ENCODE results near the gene ZSWIM1.
A peak's percentile ranks its signal among the peaks of the same experiment; 100 is the strongest.

Gene ZSWIM1

DNA sequence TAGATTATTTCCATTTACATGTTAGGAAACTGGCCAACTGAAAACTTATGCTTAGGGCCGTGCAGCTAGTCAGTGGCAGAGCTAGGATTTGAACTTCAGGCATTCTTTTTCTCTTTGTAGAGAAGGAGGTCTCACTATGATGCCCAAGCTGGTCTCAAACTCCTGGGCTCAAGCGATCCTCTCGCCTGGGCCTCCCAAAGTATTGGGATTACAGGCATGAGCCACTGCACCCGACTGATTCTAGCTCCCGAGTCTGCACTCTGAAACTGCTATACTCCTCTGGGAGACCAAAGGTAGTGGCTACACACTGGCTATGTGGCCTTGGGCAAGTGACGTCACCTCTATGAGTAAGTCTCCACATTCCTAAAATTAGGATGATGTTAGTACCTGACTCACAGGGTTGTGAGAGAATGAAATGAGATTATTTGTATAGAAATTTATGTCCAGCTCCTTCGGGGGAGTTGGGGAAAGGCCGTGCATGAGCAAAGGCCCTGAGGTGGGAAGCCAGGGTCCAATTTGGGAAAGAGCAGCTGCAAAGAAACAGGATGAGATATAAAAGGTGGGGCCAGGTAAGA is 24.6 kb downstream of the ZSWIM1 start:
- no peak overlapping the region for H3K4me3 Mint-ChIP-seq
- no peaks in the 10 kb centered on the region for H3K9me3 Mint-ChIP-seq (ENCODE audit: low read depth)
- H3K27me3 Mint-ChIP-seq, result no peaks in the 10 kb centered on the region
- H3K36me3 Mint-ChIP-seq, result no peaks in the 10 kb centered on the region
- peaks cover under 1% of the 10 kb centered on the region for H3K4me1 Mint-ChIP-seq (ENCODE audit: low read depth)
- no peak overlapping the region for H3K27ac Mint-ChIP-seq

DNA sequence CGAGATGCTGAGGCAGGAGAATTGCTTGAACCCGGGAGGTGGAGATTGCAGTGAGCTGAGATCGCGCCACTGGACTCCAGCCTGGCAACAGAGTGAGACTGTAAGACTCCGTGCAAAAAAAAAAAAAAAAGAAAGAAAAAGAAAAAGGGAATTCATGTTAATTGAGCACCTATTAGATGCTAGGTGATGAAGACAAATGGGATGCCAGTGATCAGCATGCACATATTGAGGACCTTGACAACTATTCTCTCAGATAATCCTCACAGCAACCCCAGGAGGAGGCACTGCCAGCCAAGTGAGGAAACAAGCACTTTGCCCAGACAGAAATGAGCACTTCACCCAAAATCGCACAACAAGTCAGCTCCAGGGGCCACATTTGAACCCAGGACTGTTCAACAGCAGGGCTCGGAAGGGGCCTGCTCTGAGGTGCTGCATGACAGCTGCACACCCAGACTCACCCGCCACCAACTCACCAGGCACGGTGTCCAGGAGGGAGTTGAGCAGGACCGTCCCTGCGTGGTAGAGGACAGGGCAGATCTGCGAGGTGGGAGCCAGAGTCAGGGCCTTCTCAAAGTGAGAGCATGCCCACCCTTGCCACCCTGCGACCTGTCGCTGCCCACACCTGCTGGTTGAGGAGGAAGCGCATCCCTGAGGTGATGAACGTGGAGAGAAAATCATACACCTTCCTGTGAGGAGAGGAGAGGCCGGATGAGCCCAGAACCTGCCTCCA is 26.4 kb downstream of the ZSWIM1 start:
- Mint-ChIP-seq H3K27me3 (no peaks in the 10 kb centered on the region), H3K36me3 (no peaks in the 10 kb centered on the region), H3K4me3 (no peak overlapping the region), H3K27ac (peak overlapping the region; percentile 7), H3K4me1 (ENCODE audit: low read depth) (peaks cover 12% of the 10 kb centered on the region), H3K9me3 (ENCODE audit: low read depth) (no peaks in the 10 kb centered on the region)

DNA sequence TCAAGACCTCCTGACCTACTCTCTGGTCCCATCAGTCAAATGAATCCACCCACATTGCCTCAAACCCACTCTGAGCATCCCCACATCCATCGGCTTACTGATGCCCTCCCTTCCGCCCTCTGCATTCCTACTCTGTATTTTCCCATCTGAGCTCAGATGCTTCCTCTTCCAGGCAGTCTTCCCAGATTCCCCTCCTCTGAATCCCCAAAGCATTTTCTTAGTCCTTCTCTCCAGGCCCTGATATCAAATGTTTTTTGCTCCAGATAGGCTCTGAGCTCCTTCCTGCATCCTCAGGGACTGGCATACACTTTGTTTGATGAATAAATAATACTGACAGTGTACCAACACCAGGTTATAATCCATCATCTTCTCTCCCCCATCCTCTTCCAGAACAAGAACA is 27.1 kb downstream of the ZSWIM1 start:
- H3K4me3 Mint-ChIP-seq, result no peak overlapping the region
- H3K27me3 Mint-ChIP-seq, result no peaks in the 10 kb centered on the region
- H3K9me3 Mint-ChIP-seq (ENCODE audit: low read depth), result no peaks in the 10 kb centered on the region
- H3K27ac Mint-ChIP-seq, result no peak overlapping the region
- peaks cover 14% of the 10 kb centered on the region for H3K4me1 Mint-ChIP-seq (ENCODE audit: low read depth)
- H3K36me3 Mint-ChIP-seq, result no peaks in the 10 kb centered on the region

DNA sequence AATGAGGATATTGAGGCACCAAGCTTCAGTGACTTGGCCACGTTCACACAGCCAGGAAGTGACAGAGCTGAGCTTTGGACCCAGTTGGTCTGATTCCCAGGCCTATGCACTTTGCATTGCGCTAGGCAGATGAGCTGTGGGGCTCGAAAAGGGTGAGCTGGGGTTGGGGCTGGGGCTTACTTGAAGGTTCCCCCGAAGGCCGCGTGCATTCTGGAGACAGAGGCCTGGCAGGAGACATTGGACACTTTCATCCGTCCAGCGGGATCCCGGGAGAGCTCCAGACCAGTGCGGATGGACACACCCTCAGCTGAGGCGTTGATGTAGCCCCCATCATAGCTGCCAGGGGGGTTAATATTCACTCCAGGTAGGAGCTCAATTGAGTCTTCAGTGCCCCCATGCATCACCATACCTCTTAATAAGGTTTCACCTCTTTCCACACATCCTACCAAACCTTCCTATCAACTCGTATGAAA is 28.3 kb downstream of the ZSWIM1 start:
- Mint-ChIP-seq H3K27me3 (peaks cover 2% of the 10 kb centered on the region), H3K27ac (no peak overlapping the region), H3K36me3 (no peaks in the 10 kb centered on the region), H3K4me1 (ENCODE audit: low read depth) (peaks cover 15% of the 10 kb centered on the region), H3K4me3 (no peak overlapping the region), H3K9me3 (ENCODE audit: low read depth) (no peaks in the 10 kb centered on the region)

DNA sequence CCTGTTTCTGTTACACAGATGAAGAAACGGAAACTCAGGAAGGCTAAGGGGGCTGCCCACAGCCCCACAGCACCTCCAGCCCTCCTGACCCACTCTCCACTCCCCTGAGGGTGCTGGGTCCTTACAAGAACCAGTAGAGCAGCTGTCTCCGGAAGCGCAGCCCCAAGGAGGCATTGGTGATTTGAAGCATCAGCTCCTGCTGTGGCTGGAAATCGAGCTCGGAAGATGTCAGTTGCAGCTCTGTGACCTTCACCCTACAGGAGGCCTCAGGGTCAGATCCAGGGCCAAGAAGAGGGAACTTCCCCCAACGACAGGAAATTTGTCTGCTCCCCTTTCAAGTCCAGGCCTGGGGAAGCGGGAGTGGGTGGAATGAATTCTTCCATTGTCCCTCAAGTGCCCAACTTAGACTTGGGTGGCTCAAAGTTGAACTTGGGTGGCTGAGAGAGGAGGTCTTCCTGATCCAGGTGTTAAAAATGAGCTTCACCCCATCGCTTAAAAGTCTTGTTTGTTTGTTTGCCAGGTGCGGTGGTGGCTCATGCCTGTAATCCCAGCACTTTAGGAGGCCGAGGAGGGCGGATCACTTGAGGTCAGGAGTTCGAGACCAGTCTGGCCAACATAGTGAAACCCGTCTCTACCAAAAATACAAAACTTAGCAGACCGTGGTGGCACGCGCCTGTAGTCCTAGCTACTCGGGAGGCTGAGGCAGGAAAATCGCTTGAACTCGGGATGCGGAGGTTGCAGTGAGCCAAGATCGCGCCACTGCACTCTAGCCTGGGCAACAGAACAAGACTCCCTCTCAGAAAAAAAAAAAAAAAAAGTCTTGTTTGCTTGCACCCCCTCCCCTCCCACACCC is 29.0 kb downstream of the ZSWIM1 start:
- Mint-ChIP-seq H3K27me3 (peaks cover 2% of the 10 kb centered on the region), H3K36me3 (no peaks in the 10 kb centered on the region)

DNA sequence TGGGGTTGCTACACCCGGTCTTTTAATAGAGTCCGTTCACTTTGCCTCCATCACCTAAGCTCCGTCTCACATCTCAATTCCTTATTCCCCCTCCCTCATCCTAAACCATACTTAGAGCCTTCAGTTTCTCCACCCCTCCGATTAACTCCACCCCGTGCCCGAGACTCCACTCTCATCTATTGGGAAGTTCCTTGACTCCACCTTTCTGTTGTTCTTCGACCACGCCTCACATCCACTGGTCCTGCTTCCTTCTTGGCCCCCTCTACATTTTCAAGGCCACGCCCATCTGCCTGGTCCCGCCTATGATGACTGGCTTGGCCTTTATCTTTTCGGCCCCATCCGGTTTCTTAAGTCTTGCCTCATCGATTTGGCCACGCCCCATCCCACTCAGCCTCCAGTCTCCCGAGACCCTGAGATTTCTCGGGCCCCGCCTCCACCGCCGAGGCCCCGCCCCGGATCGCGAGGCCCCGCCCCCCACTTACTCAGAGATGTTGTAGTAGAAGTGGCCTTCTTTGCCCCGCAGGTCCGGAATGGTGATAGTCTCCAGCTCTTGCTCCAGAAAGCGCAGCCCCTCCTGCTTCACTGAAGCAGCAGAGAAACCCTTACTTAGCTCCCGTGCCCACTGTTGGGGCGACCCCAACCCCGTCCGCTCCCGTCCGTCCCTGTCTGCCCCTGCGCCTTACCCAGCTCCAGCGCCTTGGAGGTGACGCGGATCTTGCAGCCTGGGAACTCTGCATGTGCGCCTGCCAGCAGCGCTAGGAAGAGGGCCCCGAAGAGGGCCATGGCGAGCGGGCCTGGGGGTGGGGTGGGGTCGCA is 29.9 kb downstream of the ZSWIM1 start:
- Mint-ChIP-seq H3K27me3 (peaks cover 2% of the 10 kb centered on the region), H3K9me3 (ENCODE audit: low read depth) (no peaks in the 10 kb centered on the region), H3K4me3 (peak overlapping the region; percentile 86), H3K27ac (peak overlapping the region; percentile 77), H3K36me3 (no peaks in the 10 kb centered on the region), H3K4me1 (ENCODE audit: low read depth) (peaks cover 15% of the 10 kb centered on the region)

More for the DNA sequence above, 29.0 kb downstream of the ZSWIM1 start:
- H3K4me1 Mint-ChIP-seq (ENCODE audit: low read depth), result peaks cover 15% of the 10 kb centered on the region
- no peak overlapping the region for H3K27ac Mint-ChIP-seq
- peak overlapping the region; percentile 86 for H3K4me3 Mint-ChIP-seq
- no peaks in the 10 kb centered on the region for H3K9me3 Mint-ChIP-seq (ENCODE audit: low read depth)

DNA sequence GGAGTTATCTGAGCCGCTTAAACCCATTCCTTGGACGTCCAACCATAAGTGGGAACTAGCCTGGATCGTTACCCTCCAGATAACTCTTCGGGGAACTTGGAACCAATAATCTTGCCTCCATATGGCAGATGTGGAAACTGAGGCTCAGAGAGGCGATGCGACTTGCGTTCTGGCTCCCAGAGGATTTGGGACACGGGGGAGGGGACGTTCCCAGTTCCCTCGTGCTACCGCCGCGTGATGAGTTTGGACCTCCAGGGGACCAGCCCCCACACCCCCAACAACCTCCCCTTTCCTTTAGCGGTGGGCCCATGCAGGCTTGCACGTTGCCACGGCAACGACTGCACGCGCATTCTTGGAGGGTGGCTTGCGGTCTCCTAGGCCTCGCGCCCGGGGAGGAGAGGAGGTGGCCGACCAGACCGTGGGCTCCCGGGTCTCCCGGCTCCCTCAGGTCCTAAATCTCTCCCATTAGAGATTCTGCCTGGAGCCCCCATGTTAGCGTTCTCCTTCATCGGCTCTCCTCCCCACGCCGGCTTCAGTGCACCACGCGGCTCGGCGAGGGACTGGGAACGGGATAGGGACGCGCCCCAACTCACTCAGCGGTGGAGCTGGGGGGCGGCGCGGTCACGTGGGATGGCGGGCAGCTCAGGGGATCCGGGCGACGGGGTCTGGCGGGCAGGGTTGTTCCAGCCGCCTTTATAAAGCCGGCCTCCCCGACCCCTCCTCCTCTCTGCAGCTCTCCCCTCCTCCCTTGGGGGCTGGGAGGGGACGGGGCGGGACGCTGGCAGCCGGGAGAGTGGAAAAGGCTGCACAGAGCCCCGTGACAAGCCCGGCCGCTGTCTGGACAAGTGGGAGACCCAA is 30.7 kb downstream of the ZSWIM1 start, which contains the start of gene PLTP:
PLTP (minus strand) TSS at position 670 of the 858 bp plus-strand sequence. CDS start 703 bp downstream, outside the sequence.
- H3K27me3 Mint-ChIP-seq, result peaks cover 7% of the 10 kb centered on the region
- H3K27ac Mint-ChIP-seq, result peak within 1 kb of the TSS; percentile 77
- H3K36me3 Mint-ChIP-seq, result no peaks in the 10 kb centered on the region
- peaks cover 15% of the 10 kb centered on the region for H3K4me1 Mint-ChIP-seq (ENCODE audit: low read depth)
- H3K4me3 Mint-ChIP-seq, result peak within 1 kb of the TSS; percentile 86
- no peaks in the 10 kb centered on the region for H3K9me3 Mint-ChIP-seq (ENCODE audit: low read depth)

DNA sequence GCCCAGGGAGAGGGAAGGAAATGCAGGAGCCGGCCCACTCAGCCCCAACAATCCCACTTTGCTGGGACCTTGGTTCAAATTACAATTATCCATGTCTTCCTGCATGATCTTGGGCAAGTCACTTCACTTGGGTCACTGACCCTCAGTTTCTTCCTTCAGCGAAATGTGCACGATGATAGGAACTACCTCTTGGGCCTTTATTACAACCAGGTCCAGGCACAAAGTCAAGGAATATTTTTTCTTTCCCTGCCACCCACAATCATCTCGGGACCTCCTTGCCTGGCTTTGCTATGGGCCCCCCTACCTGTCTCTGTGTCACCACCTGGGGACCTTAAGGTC is 31.3 kb downstream of the ZSWIM1 start:
- H3K9me3 Mint-ChIP-seq (ENCODE audit: low read depth), result no peaks in the 10 kb centered on the region
- H3K27me3 Mint-ChIP-seq, result peaks cover 7% of the 10 kb centered on the region
- no peak overlapping the region for H3K27ac Mint-ChIP-seq
- H3K36me3 Mint-ChIP-seq, result no peaks in the 10 kb centered on the region
- H3K4me3 Mint-ChIP-seq, result peak overlapping the region; percentile 63
- H3K4me1 Mint-ChIP-seq (ENCODE audit: low read depth), result peaks cover 15% of the 10 kb centered on the region

DNA sequence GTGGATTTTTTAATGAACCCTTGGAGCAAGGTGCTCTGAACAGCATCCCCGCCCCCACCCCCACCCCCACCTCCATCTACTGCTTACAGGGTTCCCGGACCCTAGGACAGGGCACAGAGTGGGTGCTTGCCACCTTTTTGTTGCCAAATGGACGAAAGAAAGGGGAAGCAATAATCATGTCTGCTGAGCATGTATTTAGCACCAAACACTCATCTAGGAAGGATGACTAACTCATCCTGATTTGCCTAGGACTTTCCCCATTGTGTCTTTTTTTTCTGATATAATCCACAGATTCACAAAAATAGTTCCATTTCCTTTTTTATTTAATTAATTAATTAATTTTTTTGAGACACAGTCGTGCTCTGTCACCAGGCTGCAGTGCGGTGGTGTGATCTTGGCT is 32.1 kb downstream of the ZSWIM1 start:
- no peak overlapping the region for H3K27ac Mint-ChIP-seq
- peaks cover 7% of the 10 kb centered on the region for H3K27me3 Mint-ChIP-seq
- no peaks in the 10 kb centered on the region for H3K36me3 Mint-ChIP-seq
- H3K9me3 Mint-ChIP-seq (ENCODE audit: low read depth), result no peaks in the 10 kb centered on the region
- peaks cover 15% of the 10 kb centered on the region for H3K4me1 Mint-ChIP-seq (ENCODE audit: low read depth)
- peak overlapping the region; percentile 40 for H3K4me3 Mint-ChIP-seq

DNA sequence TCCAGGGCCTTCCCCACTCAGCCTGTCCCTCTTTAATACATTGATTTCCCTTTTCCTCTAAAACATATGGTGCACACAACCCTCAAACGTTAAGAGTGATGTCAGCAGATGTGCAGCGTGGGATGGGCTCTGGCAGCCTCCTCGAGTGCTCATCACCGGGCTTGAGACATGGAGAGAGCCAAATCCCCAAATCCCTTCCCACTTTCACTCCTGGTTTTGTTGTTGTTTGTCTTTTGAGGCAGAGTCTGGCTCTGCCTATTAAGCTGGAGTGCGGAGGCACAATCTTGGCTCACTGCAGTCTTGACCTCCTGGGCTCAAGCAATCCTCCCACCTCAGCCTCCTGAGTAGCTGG is 36.7 kb downstream of the ZSWIM1 start:
- peaks cover 8% of the 10 kb centered on the region for H3K27me3 Mint-ChIP-seq
- H3K4me1 Mint-ChIP-seq (ENCODE audit: low read depth), result peaks cover 1% of the 10 kb centered on the region
- H3K27ac Mint-ChIP-seq, result no peak overlapping the region
- no peaks in the 10 kb centered on the region for H3K36me3 Mint-ChIP-seq
- H3K9me3 Mint-ChIP-seq (ENCODE audit: low read depth), result no peaks in the 10 kb centered on the region
- no peak overlapping the region for H3K4me3 Mint-ChIP-seq

DNA sequence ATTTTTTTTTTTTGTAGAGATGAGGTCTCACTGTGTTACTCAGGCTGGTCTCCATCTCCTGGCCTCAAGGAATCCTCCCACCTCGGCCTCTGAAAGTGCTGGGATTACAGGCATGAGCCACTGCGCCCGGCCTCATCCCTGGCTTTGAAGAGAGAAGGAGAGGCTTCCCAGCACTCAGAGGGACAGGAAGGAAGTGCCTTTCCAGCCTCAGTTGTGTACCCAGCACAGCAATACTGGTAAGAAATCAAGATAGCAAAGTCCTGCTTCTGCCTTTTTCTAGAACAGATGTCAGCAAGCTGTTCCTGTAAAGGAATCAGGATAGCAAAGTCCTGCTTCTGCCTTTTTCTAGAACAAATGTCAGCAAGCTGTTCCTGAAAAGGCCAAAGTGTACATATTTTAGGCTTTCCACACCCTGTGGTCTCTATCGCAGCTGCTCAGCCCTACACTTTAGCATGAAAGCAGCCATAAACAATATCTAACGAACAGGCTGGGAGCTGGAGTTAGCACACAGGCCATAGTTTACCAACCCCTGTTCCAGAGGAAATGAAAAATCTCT is 37.2 kb downstream of the ZSWIM1 start:
- Mint-ChIP-seq H3K9me3 (ENCODE audit: low read depth) (no peaks in the 10 kb centered on the region), H3K36me3 (no peaks in the 10 kb centered on the region), H3K4me3 (no peak overlapping the region)

DNA sequence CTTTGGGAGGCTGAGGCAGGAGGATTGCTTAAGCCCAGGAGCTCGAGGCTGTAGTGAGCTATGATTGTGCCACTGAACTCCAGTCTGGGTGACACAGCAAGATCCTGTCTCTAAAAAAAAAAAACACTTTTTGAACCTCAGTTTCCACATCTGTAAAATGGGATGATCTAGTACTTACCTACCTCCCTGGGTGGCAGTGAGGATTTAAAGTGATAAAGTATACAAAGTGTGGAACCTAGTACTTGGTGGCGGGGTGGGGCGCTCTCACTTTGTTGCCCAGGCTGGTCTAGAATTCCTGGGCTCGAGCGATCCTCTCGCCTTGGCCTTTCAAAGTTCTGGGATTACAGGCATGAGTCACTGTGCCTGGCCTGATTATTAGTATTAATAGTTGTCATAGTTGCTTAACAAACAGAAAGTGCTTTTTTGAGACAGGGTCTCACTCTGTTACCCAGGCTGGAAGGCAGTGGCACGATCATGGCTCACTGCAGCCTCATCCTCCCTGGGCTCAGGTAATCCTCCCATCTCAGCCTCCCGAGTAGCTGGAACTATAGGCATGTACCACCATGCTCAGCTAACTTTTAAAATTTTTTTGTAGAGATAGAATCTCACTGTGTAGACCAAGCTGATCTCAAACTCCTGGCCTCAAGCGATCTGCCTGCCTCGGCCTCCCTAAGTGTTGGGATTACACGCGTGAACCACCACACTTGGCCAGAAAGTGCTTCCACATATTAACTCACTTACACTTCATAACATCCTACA is 37.9 kb downstream of the ZSWIM1 start:
- Mint-ChIP-seq H3K9me3 (ENCODE audit: low read depth) (no peaks in the 10 kb centered on the region), H3K4me1 (ENCODE audit: low read depth) (no peaks in the 10 kb centered on the region), H3K27me3 (peaks cover 8% of the 10 kb centered on the region), H3K4me3 (no peak overlapping the region), H3K27ac (no peak overlapping the region), H3K36me3 (no peaks in the 10 kb centered on the region)

More for the DNA sequence above, 37.2 kb downstream of the ZSWIM1 start:
- H3K27me3 Mint-ChIP-seq, result peaks cover 8% of the 10 kb centered on the region
- no peaks in the 10 kb centered on the region for H3K4me1 Mint-ChIP-seq (ENCODE audit: low read depth)
- no peak overlapping the region for H3K27ac Mint-ChIP-seq

Data from activated naive CD8-positive, alpha-beta T cell (primary cell).